ENCODE data around the gene IFI27L2.

GRCh38 chr14:94111276-94112095 lies 17.9 kb downstream of the IFI27L2 start:
- no peak for TF ChIP-seq CTCF (IDR thresholded peaks at IDR 0.05; ENCODE audit: low read depth, low read length)
- TF ChIP-seq EZH2phosphoT487 (IDR thresholded peaks at IDR 0.05; ENCODE audit: low read depth): no peak

Measured in OCI-LY3 (cell line).